Testis (tissue), 3 donors: ENCODE results near the gene AUTS2. TPM values are rescaled to one million over a fixed set of nuclear protein-coding genes. Genes with fewer than 3 reads are reported as not detected.

Source experiments
- DNase-seq: peaks from one replicate; pipeline ENCODE4 v3.0.0-alpha.2; 2019
- H3K27ac ChIP-seq, 2 donors: fragments of 200-600 bp; sonication (generic); one replicate each; pipeline ENCODE4 v1.5.1; 2019
- H3K27me3 ChIP-seq: fragments of 200-600 bp; sonication (generic); one replicate; pipeline ENCODE4 v1.5.1; 2019
- H3K36me3 ChIP-seq: fragments of 200-600 bp; sonication (generic); one replicate; pipeline ENCODE4 v1.5.1; 2017; ENCODE audit warnings: low read depth; ENCODE audit errors: missing control alignments
- H3K4me1 ChIP-seq: fragments of 200-600 bp; sonication (generic); one replicate; pipeline ENCODE4 v1.5.1; 2019
- H3K4me3 ChIP-seq, 2 donors: fragments of 200-600 bp; sonication (generic); one replicate each; pipeline ENCODE4 v1.5.1; 2017 to 2019
- H3K9me3 ChIP-seq: fragments of 200-600 bp; sonication (generic); one replicate; pipeline ENCODE4 v1.5.1; 2017
- CTCF ChIP-seq, 3 experiments: fragments of 450-650 bp in 2 of 3; fragments of 200-600 bp in 1 of 3; sonication (generic) in 1 of 3; IDR thresholded peaks; one replicate each; pipeline ENCODE4 v1.5.1; 2016 to 2019; ENCODE audit warnings: antibody characterized with exemption in 3 of 3, mild to moderate bottlenecking in 2 of 3, moderate library complexity in 1 of 3
- POLR2A ChIP-seq: fragments of 450-650 bp; IDR thresholded peaks from one replicate; pipeline ENCODE4 v1.6.1; 2017; ENCODE audit warnings: antibody characterized with exemption, mild to moderate bottlenecking, moderate library complexity
- WGBS, 2 donors: methylation state at CpG; one replicate each; pipeline ENCODE4 v1.1.5; 2018; 5-methylcytosine and 5-hydroxymethylcytosine counted together
- intact Hi-C: fragments of 100-400 bp; cut with DNase I; formaldehyde crosslinking; loops from one replicate; pipeline ENCODE4 v1.15.1; 2023; ENCODE audit warnings: low total_unique reads
- polyA plus RNA-seq: library from polyadenylated mRNA; stranded (reverse); fragments of 350-450 nt; fragmentation: Illumina TruSeq; extraction: RNeasy Lipid Tissue Mini Kit (QIAGEN cat#74804); gene quantifications from one replicate; pipeline ENCODE4 v1.2.3, GENCODE V29; 2014; ENCODE audit warnings: low read depth, low replicate concordance; ENCODE audit not compliant: insufficient read depth
- total RNA-seq, 2 donors: library from RNA; depleted of rRNA; stranded (reverse); fragments of >200 nt; gene quantifications; one replicate each; pipeline ENCODE4 v1.2.3, GENCODE V29; 2016

The AUTS2 gene
- total and polyA plus RNA-seq, 3 donors from 2014 or later = 21.3 to 75.5 (median 56.1) TPM

- H3K27me3 ChIP-seq = no peaks in the 10 kb centered on the region
- WGBS, 2 donors = 80 to 89% methylated on average over 4 of the region's 4 CpGs
- TF ChIP-seq POLR2A (no peak), CTCF (IDR thresholded peaks at IDR 0.05) (no peak)
- H3K4me1 ChIP-seq = no peaks in the 10 kb centered on the region
- no peak overlapping the region for H3K4me3 ChIP-seq
- DNase-seq = no peak
- H3K9me3 ChIP-seq = no peaks in the 10 kb centered on the region
- H3K27ac ChIP-seq = no peak overlapping the region
- H3K36me3 ChIP-seq = no peaks in the 10 kb centered on the region
- intact Hi-C loops = no loop called here
These were observed 644.6 kb downstream of the AUTS2 start for GRCh38 chr7:70242826-70243225.

- H3K4me1 ChIP-seq = no peaks in the 10 kb centered on the region
- no peaks in the 10 kb centered on the region for H3K9me3 ChIP-seq
- H3K4me3 ChIP-seq = no peak overlapping the region
- no peak overlapping the region for H3K27ac ChIP-seq
- no peak for TF ChIP-seq CTCF (IDR thresholded peaks at IDR 0.05)
- no peak for TF ChIP-seq POLR2A
- WGBS, 2 donors = 91 to 98% methylated on average over 2 of the region's 2 CpGs
- no peaks in the 10 kb centered on the region for H3K27me3 ChIP-seq
- DNase-seq = no peak
- no peaks in the 10 kb centered on the region for H3K36me3 ChIP-seq
- intact Hi-C loops = no loop called here
These were observed 645.2 kb downstream of the AUTS2 start for GRCh38 chr7:70243443-70243842.

GRCh38 chr7:70257921-70258320, 659.6 kb downstream of the AUTS2 start:
- Histone ChIP-seq H3K9me3 (no peaks in the 10 kb centered on the region), H3K36me3 (no peaks in the 10 kb centered on the region), H3K4me3 (no peak overlapping the region), H3K27ac (no peak overlapping the region), H3K4me1 (no peaks in the 10 kb centered on the region), H3K27me3 (no peaks in the 10 kb centered on the region)
- WGBS, 2 donors = 94 to 95% methylated on average over 4 of the region's 4 CpGs
- TF ChIP-seq POLR2A = no peak
- no peak for TF ChIP-seq CTCF (IDR thresholded peaks at IDR 0.05)
- intact Hi-C loops = no loop called here
- DNase-seq = no peak

GRCh38 chr7:70259502-70259901, 661.2 kb downstream of the AUTS2 start:
- H3K36me3 ChIP-seq = no peaks in the 10 kb centered on the region
- intact Hi-C loops = no loop called here
- 75 to 96% methylated on average over 1 of the region's 1 CpG for WGBS, 2 donors
- H3K9me3 ChIP-seq = no peaks in the 10 kb centered on the region
- no peaks in the 10 kb centered on the region for H3K27me3 ChIP-seq
- H3K4me3 ChIP-seq = no peak overlapping the region
- no peak overlapping the region for H3K27ac ChIP-seq
- TF ChIP-seq CTCF (IDR thresholded peaks at IDR 0.05) (no peak), POLR2A (no peak)
- no peak for DNase-seq
- H3K4me1 ChIP-seq = no peaks in the 10 kb centered on the region

- no peaks in the 10 kb centered on the region for H3K36me3 ChIP-seq
- intact Hi-C loops = no loop called here
- no peak overlapping the region for H3K4me3 ChIP-seq
- WGBS, 2 donors = 70 to 77% methylated on average over 7 of the region's 7 CpGs
- no peaks in the 10 kb centered on the region for H3K27me3 ChIP-seq
- no peak for DNase-seq
- no peaks in the 10 kb centered on the region for H3K9me3 ChIP-seq
- no peaks in the 10 kb centered on the region for H3K4me1 ChIP-seq
- TF ChIP-seq CTCF (IDR thresholded peaks at IDR 0.05) = no peak
- TF ChIP-seq POLR2A = no peak
- H3K27ac ChIP-seq = no peak overlapping the region
These were observed 665.4 kb downstream of the AUTS2 start for GRCh38 chr7:70263471-70264255.
